HG02885 (cell line): Measurements from ENCODE around the gene TTYH1.

Experiments
- ATAC-seq: cut with Tn5 transposase; IDR thresholded peaks from one replicate; pipeline ENCODE4 v1.9.1; 2021; ENCODE audit warnings: mild to moderate bottlenecking; ENCODE audit not compliant: unreplicated experiment, poor library complexity

The TTYH1 gene

DNA sequence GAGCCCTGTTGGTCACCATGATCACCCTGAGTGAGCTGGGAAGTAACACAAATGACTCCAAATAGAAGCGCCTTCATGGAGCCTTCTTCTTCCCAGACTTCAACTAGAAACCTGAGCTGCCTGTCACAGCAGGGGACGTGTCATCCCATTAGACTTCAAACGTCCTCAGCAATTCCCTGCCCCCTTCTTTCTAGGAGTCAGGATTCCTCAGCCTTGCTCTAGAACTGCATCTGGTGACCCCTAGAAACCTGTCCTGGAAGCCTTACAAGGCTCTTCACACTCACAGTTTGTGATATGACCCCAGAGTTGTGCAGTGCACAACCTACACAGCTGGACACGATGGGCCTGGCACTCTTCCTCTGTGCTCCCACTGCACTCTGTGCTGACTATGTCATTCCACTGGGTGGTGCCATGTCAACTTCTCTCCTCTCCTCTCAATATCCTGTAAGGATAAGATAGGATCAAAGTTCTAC is 23.6 kb upstream of the TTYH1 start:
- no peak for ATAC-seq

DNA sequence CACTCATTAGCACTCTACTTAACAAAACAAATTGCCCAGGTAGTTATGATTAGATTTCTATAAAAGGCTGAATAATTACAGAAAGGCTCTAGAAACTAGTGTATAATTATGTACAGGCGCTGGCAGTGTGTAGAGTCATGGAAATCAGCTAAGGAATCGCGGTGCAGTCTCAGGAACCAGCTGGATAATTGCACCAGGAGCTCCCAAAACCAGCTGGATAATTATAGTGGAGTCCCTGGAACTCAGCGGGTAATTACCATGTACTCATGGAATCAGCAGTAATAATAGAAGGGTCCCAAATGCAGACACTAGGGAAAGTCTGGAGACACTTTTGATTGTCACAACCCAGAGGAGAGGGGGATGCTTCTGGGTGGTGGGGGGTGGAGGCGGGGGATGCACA is 23.2 kb upstream of the TTYH1 start:
- no peak for ATAC-seq

DNA sequence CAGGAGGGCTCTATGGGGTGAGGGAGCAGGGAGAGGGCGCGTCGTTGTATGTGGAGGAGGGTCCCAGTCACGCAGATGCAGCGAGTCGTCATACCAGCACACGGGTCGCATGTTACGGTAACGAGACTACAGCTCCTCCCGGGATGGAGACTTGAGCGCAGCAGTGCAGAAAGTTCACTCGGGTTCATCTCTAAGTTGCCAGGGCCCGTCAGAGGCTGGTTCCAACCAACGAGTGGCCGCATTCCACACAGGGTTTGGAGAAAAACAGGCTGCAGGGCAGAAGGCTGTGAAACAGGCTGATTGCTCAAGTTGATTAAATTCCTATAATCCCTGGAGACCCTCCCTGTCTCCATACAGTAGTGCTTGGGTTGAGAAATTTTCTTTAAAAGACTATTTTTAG is 21.9 kb upstream of the TTYH1 start:
- no peak for ATAC-seq

DNA sequence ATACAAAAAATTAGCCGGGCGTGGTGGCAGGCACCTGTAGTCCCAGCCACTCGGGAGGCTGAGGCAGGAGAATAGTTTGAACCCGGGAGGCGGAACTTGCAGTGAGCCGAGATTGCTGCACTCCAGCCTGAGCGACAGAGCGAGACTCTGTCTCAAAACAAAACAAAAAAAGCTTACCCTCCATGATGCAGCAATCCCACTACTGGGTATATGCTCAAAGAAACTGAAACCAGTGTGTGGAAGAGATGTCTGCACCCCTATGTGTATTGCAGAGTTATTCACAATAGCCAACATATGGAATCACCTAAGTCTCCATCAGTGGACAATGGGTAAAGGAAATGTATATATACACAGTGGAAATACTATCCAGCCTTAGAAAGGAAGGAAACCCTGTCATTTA is 19.6 kb upstream of the TTYH1 start:
- ATAC-seq, result no peak

DNA sequence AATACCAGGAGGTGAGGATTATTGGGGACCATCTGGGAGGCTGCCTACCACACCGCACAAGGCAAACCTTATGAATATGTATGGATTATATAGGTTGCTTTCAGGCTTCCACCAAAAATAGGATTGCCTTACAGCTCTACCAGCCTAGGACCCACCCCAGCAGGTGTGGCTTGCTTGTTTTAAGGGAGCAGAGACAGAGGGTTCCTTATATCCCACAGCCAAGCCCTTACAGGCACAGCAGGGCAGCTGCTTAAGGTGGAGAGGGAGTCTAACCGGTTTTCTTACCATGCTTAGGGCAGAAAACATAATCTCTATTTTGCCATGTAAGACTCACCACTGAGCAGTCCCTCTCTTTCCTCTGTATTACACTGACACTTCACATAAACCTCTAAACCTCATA is 16.1 kb upstream of the TTYH1 start:
- no peak for ATAC-seq

DNA sequence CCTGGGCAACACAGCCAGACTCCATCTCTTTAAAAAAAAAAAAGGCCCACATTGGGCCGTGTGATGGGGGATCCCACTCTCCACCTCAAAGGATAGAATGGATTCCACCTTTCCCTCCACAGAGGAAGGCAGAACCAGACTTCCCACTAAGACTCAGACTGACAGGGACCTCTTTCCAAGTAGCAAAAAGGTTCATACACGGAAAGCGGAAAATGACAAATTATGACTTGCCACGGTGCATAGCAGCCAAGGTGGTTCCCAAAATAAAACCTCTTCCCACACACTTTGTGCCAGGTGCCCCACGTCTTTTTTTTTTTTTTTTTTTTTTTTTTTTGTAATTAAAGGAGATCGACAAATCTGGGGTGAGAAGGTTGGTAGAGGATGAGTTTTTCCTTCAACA is 14.4 kb upstream of the TTYH1 start:
- no peak for ATAC-seq

DNA sequence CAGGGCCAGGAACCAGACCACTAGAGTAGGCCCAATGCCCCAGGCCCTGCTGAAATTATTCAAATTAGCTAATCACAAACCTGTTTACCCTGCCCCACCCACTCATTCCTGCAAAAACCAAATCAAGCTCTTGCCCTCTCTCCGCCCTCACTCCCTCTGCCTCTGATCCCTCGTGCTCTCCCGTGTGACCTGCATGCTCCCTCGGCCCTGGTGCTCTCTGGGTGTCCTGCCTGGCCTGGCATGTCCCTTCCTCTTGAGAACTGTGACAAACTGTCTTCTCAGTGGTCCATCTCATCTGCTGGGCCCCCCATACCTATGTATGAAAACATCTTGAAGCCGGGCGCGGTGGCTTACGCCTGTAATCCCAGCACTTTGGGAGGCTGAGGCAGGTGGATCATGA is 12.2 kb upstream of the TTYH1 start:
- ATAC-seq, result no peak

DNA sequence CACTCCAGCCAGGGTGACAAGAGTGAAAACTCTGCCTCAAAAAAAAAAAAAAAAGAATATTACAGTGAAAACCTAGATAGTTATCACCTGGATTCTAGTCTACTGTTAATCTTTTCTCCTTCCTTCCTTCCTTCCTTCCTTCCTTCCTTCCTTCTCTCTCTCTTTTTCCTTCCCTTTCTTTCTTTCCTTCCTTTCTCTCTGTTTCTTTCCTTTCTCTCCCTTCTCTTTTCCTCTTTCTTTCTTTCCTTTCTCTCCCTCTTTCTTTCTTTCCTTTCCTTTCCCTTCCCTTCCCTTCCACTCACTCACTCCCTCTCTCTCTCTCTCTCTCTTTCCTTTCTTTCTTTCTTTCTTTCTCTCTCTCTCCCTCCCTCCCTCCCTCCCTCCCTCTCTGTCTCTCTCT is 9.6 kb upstream of the TTYH1 start:
- no peak for ATAC-seq

DNA sequence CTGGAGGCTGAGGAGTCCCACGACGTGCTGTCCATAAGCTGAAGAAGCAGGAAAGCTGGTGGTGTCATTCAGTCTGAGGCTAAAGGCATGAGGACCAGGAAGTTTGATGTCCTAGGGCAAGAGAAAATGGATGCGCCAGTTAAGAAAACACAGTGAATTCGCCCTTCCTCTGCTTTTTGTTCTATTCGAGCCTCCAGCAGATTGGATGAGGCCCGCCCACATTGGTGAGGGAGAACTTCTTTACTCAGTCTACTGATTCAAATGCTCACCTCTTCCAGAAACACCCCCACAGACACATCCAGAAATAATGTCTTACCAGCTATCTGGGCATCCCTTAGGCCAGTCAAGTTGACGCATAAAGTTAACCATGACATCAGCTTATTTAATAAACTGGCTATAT is 7.5 kb upstream of the TTYH1 start:
- no peak for ATAC-seq

DNA sequence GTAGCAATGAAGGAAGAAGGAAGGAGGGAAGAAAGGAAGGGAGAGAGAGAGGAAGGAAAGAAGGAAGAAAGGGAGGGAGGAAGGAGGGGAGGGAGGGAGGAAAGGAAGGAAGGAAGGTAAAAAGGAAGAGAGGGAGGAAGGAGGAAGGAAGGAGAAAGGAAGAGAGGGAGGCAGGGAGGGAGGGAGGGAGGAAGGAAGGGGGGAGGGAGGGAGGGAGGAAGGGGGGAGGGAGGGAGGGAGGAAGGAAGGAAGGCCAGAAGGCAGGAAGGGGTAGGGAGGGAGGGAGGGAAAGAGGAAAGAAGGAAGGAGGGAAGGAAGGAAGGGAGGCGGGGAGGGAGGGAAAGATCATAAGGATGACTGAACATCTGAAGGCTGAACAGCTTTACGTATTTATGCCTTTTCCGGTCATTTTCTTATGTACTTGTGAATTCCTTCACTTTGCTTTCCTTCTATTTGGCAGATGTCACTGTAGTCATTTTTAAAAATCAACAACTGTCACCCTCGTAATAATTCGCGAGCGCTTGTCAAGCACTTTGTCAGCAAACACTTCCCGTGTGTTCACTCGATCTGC is 6.7 kb upstream of the TTYH1 start:
- no peak for ATAC-seq

DNA sequence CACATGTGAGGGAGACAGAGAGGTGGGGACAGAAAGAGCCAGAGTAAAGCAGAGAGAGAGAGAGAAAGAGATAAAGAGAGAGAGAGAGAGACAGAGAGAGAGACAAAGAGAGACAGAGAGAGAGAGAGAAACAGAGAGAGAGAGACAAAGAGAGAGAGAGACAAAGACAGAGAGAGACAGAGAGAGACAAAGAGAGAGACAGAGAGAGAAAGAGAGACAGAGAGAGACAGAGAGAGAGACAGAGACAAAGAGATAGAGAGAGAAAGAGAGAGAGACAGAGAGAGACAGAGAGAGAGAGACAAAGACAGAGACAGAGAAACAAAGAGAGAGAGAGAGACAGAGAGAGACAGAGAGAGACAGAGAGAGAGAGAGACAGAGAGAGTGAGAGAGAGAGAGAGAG is 4.2 kb upstream of the TTYH1 start:
- no peak for ATAC-seq

DNA sequence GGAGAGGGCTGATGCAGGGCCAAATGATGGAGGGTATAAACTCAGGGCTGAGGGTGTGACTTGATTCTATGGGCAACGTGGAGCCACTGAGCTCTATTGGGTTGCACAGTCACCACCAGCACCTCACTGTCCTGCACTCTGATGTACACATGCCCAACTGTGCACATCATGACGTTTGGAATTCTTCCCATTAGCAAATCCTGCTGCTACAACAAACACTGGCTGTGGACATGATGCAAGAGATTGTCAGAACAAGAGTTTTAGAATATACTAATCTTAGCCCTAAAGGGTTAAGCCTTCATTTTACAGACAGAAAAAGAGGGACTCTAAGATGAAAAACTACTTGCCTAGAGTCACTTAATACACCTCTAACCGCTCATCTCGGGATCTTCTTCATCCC is 2.4 kb upstream of the TTYH1 start:
- no peak for ATAC-seq

DNA sequence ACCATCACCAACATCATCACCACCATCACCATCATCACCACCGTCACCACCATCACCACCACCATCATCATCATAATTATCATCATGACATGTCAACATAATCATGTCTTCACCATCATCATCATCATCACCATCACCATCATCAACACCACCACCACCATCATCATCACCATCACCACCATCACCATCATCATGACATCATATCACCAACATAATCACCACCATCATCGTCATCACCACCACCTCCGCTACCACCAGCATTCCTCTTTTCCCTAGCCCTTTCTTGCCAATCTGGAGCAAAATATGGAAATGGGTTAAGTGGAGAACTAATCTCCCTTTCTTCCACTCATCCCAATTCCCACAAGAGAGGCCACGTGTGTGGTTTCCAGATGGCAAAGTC is 1.1 kb upstream of the TTYH1 start:
- ATAC-seq, result no peak

DNA sequence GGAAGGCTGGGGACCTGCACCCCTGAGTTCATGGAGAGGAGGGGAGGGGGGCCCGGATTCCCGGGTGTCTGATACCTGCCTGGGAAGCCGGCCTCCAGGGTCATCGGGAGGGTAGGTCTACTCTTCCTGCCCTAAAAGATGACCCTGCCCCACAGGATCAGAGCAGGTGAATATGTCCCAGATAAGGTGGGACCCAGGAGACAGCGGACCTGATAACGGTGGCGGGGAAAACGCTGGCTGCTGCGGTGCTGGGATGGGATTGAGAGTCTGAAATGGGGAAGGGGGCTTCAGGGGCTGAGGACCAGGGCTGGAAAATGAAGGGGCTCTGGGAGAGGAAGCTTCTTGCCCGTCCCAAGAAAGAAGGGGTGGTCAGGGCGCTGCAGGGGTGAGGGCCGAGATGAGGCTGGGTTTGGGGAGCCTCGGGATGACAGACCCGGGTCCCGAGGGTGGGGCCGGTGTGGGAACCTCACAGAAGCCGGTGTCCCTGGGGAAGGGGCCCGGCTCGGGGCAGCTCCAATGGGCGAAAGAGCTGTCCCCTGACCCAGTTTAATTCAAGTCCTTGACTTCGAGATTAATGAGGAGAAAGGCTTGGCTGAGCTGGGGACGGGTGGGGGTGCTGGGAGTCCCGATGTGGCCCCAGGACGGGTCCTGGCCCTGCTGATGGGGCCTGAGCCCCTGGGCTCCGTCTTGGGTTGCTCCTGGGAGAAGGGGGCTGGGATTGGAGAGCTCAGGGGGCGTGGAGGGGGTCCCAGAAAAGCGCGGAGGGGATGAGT is 823 bp downstream of the TTYH1 start:
- no peak for ATAC-seq

DNA sequence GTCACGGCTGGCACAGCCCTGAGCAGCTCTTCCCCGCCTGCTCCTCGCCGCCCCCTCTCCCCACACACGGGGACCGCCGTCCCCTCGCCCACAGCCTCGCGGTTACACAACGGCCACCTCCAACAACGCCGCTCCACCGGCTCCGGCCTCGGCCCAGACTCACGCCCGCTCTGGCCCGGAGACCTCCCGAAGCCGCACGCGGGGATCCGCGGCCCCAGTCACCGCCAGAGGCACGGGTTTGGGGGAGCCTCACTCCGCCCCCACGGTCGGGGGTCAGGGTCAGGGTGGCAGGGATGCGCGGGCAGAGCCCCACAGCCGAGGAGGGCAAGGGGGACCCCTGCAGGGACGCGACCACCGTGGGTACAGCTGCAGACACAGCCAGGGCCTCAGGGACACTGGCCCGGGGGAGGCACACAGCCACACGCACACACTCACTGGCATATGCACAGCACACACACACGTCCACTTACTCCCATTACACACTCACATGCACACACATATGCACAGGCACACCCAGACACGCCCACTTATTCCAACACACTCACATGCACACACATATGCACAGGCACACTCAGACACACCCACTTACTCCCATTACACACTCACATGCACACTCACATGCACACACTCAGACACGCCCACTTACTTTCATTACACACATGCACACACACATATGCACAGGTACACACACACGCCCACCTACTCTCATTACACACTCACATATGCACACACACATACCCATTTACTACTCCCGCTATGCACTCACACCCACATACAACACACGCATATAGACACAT is 1.6 kb downstream of the TTYH1 start:
- no peak for ATAC-seq

DNA sequence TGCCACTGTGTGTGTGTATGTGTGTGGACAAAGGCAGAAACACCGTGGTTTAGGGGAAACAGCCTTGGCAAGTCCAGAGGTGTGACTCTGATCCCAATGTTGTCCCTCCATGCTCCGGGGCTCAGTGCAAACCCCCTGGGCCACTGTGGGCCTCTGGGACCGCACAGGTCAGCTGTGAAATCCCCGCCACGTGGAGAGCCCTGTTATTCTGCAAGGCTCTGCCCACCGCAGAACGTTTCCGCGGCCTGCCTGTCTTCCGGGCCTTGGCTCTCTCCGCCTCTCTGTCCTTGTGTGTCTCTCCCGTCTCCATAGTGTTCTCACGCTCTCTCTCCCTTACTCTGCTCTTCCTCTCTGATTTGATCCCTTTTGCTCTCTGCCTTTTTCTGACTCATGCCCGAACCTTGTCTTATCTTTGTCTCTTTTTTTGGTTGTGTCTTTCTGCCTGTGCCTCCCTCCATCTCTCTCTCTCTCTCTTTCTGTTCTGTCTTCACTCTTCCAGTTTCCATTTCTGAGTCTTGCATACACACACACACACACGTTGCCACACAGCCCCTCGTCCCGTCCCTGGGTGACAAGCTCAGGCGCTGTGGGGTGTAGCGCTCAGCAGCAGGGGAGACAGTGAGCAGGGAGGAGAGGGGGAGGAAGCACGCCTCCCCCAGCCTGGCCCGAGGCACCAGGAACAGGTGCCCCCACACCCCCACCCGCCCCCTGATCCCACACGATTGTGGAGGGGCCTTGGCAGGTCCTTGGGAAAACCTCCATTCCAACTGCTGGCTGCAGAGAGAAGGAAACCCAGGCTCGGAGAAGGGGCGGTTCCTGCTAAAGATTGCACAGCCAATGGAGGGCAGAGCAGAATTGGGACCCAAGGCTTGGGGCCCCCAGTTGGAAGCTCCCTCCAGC is 3.0 kb downstream of the TTYH1 start:
- ATAC-seq, result no peak

DNA sequence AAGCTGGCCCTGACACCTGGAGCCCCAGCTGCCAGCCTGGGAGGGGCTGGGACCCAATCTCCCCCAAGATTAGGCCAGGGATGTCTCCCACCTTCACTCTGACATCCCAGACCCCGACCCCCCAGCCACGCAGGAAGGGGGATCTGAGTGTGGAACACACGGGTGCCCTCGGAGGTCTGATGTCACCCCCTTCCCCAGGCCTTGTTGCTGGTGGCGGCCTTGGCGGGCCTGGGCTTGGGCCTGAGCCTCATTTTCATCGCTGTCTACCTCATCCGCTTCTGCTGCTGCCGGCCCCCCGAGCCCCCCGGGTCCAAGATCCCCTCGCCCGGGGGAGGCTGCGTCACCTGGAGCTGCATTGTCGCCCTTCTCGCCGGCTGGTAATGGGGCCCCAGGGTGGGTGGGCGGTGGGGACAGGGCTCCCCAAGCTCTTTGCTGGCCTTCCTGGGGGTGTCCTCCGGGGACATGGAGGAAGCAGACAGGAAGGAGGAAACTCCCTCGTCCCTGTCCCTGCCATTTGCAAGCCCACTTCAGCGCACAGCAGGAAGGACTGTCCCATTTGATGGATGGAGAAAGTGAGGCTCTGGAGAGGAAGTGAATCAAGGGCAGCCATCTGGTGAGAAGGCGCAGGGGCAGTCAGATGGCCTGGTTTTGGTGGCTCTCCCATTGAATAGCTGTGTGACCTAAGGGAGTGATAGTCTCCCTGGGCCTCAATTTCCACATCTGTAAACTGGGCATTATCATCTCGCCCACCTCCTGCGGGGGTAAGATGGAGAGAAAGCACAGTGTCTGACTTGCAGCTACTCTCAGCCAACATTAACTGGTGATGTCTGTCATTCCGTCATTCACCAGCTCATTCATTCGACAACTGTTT is 3.9 kb downstream of the TTYH1 start:
- no peak for ATAC-seq

DNA sequence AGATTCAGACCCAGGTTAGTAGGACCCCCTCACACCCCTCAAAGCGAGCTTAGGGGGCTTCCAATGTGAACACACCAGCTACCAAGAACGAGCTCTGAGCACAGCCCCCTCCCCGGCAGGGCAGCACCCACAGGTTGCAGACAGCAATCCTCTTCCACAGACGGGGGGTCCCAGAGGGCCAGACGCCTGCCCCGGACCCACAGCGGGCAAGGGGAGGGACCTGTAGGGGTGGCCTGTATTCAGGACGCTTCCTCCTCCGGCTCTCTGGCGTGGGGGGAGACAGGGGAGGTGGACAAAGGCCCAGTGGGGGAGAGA is 4.8 kb downstream of the TTYH1 start:
- no peak for ATAC-seq

DNA sequence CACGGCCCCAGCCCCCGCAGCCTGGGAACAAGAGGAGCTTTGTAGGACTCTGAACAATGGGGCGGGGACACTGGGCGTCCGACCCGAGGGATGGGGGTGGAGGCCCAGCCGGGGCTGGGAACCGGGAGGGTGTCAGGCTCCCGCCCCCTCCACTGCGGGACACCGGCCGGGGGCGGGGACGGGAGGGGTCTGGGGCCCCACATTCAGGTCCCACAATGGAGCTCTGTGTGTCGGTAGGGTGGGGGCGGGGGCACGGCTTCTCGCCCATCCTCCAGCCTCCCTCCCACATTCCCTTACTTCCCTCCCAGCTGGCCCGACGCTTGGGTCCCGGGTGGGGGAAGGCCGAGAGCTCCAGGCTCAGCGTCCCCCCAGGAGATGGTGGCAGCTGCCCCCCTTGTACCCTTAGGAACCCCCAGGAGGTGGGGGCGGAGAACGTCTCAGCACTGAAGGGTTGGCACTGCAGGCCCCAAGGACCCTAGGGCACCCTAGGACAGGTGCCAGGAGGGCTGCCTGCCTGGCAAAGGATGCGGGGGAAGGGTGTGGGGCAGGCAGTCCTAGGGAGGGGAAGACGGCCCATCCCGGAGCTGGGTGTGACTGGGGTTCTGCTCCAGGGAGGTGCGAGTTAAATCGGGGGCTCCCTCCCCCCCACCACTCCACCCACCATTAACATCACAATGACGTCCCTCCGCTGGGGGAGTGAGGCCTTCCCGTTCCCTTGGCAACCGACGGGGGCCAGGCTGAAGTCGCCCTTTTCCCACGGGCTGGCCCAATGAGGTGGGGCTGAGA is 5.3 kb downstream of the TTYH1 start:
- no peak for ATAC-seq
